Cerebellar cortex (tissue), 1 donor: Measurements from ENCODE around the gene FAM221B.

Source experiments
- DNase-seq: peaks from one replicate; pipeline ENCODE4 v3.0.0-alpha.2; 2015; ENCODE audit warnings: low spot score

Gene FAM221B

GRCh38 chr9:35820076-35820475 lies 8.5 kb downstream of the FAM221B start:
- no peak for DNase-seq

DNA sequence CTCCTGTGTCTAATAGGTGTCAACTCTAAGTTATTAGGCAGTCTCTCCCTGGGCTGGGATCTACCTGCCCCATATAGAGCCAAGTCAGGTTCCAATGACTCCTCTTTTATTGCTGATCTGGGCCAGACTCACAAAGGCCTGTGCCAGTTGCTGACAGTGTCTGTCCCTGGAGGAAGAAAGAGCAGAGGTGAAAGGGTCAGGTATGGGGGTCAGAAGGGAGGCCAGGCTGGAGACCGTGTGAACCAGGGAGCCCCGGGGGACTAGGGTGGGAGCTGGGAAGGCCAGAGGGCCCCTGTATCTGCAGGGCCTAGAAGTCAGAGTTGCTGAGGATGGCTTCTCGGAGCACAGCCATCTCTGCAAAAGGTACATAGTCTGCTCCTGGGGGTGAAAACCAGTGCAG lies 10.2 kb downstream of the FAM221B start:
- DNase-seq = no peak

DNA sequence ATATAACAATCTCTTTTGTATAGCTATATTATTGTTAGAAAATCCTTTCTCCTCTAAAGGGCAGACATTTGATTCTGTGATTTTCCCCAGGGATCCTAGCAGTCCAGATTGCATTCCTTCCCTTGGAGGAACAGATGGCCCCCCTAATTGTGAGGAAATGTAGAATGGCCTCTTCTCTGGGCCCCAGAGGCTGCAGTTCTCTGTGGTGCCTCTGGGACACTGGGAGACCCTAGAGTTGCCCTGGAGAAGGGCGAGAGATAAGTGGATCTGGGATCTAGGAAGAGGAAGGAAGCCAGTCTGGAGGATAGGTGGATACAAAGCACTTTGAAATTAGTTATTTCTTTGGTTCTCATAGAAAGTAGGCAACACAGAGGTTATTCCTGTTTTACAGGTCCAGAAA lies 11.8 kb downstream of the FAM221B start:
- no peak for DNase-seq

DNA sequence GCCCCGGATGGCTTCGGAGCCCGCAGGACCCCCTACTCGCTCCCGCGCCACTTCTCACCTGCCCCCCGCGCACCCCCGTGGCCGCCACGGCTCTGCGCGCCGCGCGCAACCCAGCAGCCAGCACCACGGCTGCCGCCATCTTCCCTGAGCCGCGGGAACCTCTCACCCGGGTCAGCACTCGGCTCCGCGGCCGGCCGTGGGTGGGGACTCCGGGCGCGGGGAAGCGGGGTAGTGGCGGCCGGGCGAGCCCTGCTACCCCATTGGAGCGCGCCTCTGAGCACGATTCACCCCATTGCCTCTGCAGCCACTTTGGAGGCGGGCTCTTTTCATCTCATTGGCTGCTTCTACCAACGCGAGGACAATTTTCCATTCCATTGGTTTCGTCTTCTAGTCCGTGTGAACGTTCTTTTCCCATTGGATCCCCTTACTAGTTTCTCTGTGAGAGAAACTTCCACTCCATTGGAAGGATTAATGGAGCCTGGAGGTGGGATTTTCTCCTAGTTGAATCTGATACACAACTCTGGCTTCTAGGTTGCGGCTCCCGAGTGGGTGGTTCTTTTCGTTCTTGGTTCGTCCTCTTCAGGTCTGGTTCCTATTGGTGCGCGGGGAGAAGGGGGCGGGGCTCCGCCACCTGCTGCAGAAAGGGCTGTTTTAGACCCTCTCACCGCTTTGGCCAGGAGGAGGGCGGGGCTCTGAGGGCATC lies 13.5 kb downstream of the FAM221B start, which contains the start of gene HINT2:
TSS of gene HINT2 (minus strand) at position 202 of the 703 bp plus-strand sequence. CDS start at position 139, 63 bp downstream.
- DNase-seq = peak; percentile 100

GRCh38 chr9:35814106-35814840 lies 14.3 kb downstream of the FAM221B start:
- DNase-seq = peak; percentile 82

DNA sequence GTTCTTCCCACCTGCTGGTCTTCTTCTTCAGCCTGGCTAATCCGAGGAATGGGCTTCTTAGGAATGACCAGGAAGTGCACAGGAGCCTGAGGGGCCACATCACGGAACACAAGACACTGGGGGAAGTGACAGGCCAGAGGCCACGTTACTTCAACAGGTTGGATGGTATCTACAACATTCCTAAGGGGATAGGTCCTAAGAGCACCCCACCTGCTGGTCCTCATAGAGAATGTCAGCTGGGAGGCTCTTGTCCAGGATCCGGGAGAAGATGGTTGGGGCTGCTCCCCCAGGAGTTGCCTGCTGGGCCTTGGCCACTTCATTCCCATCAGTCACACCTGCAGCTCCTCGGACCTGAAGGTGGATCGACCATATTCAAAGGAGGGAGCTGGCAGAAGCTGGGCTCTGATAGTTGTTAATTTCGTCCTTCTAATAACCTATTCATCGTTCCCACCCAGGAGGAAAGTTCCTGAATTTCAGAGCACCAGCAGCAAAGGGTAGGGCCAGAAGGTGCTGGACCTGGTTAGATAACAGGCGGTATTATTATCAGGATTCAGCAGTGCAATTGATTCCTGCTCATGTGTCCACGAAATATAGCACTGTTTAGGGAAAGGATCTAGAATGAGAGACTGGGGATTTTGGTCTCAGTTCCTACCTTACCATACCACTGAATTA lies 15.0 kb downstream of the FAM221B start:
- DNase-seq = peak; percentile 60

DNA sequence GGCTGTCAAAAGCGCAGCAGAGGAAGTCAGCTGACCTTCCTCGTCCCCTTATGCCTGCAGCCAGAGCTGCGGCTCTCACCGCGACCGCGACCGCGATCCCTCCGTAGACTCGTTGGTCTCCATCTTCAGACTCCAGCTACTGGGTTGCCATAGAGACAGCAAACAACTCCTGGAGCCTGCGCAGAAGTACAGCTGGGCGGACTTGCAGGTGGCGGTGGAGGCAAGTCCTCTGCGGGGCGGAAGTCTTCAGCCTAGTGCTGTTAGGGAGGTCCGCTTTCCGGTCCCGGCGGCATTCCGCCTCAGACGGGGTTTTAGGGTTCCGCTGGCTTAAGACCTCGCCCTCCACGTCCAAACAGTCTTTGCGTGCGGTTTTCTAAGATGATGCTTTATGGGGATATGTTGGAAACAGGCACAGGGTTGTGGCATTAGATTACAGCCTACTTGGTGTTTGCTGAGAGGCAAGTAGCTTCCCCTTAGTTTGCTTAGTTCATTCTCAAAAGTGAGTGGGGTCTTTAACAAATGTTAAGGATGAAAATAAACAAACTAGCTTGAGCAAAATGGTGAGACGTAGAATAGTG lies 16.4 kb downstream of the FAM221B start, which contains the start of gene SPAG8:
TSS of gene SPAG8 (minus strand) at position 238 of the 578 bp plus-strand sequence. CDS start at position 123, 115 bp downstream.
- peak; percentile 98 for DNase-seq

DNA sequence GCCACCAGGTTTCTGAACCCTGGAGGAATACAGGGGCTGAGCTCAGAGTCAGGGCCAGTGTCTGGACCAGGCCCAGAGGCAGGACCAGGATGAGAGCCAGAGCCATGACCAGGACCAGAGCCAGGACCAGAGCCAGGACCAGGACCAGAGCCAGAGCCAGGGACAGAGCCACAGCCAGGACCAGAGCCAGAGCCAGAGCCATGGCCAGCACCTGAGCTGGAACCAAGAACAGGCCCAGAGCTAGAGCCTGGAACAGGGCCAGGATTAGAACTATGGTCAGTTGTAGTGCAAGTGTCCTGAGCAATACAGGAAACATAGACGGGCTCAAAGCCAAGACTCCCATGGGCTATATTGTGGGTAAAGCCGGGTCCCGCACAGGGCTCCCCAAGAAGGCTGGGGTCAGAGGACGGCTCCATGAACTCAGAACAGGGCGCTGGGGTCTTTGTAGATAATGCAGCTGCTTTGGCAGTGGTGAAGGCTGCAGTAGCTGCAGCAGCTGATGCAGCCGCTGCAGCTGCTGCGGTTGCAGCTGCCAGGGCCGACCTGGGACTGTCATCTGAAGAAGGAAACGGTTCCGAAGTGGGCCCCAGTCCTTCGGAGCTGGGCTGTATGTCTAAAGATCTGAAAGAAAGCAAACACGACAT lies 17.0 kb downstream of the FAM221B start:
- DNase-seq = peak; percentile 62

DNA sequence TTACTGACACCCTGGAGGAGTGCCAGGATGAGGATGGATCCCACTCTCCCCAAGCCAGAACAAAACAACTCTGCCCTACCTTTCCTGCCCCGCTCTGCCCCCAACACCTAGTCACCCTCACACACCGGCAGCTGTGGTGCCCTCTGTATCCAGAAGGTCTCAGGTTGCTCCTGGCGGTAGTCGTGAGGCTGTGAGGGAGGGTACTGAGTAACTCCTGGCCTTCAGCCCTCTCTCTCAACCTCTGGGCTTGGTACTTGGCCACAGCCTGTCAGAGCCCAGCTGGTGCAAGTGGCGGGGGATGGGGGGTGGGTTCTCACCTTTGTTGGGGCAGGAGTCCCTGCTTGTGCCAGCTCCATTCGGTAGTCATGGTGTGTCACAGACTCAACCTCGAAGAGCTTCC lies 18.4 kb downstream of the FAM221B start:
- no peak for DNase-seq

DNA sequence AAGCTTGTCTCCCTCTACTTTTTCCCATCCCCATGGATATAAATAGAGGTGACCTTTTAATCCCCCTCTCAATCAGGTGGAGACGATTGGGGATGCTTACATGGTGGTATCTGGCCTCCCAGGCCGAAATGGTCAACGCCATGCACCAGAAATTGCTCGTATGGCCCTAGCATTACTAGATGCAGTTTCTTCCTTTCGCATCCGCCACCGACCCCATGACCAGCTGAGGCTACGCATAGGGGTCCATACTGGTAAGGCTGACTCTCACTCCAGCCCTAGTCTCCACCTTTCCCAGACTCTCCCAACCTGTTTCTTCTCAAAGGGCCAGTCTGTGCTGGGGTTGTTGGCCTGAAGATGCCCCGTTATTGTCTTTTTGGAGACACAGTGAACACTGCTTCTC lies 20.1 kb downstream of the FAM221B start:
- no peak for DNase-seq

- no peak for DNase-seq
Measured at GRCh38 chr9:35806101-35806500, 22.4 kb downstream of the FAM221B start.

GRCh38 chr9:35801328-35802128 lies 27.0 kb downstream of the FAM221B start:
- DNase-seq = no peak

DNA sequence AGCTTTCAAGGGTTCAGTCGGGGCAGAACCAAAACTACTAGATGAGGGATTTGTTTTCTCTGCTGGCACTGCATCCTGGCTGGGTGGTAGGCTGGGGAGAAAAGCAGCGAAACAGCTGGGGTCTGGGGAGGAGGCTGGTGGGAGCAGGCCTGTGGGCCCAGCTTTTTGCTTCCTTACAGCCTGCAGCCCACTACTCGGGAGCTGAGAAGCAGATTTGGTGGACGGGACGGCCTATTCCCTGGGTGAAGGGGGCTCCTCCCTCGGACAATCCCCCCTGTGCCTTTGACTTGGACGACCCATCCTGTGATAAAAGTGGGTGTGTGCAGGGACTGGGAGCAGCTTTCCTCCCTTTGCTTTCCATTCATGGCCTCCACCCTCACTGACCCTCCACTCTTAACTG lies 28.0 kb downstream of the FAM221B start:
- DNase-seq = no peak

- no peak for DNase-seq
Measured at GRCh38 chr9:35798658-35799374, 29.7 kb downstream of the FAM221B start.

DNA sequence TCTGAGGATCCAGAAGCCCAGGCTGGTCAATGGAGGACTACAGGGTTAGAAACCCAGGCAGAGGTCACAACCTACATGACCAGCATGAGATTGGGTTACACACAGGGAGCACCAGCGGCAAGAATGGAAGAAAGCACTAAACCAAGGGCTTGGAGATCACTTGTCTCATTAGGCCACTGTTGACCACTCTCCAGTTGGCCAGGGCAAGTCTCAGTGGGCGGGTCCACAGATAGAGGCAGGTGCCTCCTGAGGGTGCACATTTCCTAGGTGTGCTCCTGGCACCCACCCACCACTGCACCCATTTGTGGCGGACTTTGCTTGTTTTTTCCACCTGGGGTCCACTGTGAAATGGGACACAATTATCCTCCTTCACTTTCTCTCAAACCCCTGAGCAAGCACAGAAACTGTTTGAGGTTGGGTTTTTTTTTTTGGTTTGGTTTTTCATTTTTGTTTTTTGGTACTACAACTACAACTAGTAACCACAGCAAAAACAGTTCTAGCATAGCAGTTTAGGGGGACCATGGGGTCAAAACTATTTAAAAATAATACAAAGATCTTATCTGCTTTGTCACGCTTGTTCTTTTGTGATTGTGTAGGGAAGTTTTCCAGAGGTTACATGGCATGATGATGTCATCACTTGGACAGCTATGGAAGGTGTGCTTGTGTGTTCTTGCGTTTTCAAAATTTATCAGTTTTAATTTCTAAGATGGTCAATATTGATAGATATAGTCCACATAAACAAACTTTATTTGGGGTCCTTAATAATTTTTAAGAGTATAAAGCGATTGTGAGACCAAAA lies 31.0 kb downstream of the FAM221B start:
- DNase-seq = no peak

DNA sequence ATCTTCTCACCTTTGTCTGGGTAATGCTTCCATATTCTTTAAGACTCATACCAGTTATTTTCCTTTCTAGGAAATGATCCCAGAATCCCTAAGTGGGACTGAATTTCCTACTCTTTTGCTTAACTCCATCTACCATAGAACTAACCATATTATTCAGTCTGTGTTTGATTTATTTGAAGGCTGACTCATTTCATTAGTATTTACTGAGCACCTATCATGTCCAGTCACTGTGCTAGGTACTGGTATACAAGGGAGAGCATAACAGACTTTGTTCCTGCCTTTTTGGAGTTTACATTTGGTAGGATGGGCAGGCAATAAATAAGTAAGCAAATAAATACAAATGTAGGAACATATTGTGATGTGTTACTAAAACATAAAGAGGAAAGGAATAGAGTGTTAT lies 32.8 kb downstream of the FAM221B start:
- DNase-seq = no peak

DNA sequence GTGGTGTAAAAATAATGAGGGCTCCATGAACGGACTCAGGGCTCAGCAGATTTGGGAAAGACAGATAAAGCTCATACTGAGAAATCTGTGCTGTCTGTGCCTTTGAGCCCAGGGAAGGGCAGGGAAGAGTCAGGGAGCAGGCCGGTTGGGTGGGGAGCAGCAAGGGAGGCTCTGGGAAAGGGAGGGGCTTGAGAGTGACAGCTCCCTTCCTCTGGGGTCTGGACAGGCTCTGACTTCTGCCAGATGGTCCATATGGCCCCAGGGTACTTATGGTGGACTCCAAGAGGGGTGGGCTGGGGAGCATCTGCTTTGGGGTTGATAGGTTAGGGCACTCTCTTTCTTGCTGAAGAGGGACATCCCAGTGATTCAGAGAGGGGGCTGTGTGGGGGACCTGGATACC lies 35.1 kb downstream of the FAM221B start:
- no peak for DNase-seq

DNA sequence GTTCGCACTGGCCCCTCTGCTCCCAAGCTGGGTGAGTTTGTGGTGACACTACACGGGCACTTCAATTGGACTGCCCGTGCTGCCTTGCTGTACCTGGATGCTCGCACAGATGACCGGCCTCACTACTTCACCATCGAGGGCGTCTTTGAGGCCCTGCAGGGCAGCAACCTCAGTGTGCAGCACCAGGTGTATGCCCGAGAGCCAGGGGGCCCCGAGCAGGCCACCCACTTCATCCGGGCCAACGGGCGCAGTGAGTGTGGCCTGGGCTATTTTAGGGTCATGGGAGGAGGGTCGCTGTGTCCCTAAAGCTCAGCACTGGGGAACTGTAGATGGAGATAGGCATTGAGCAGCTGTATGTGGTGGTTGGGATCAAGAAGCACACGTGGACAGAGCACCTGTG lies 35.7 kb downstream of the FAM221B start:
- no peak for DNase-seq

GRCh38 chr9:35792024-35792813 lies 36.3 kb downstream of the FAM221B start:
- DNase-seq = peak; percentile 30
